Endothelial cell (in vitro differentiated cells): ENCODE results near the gene VIT. TPM values are rescaled to one million over a fixed set of nuclear protein-coding genes. Genes with fewer than 3 reads are reported as not detected.
A peak's percentile ranks its signal among the peaks of the same experiment; 100 is the strongest.

Experiments
- DNase-seq: peaks from one replicate; pipeline ENCODE4 v3.0.0; 2021; ENCODE audit warnings: low spot score
- H3K27ac Mint-ChIP-seq: one replicate; pipeline ENCODE4 v1.8.0; 2021; ENCODE audit warnings: mixed read lengths, inconsistent platforms; ENCODE audit not compliant: unreplicated experiment
- H3K27me3 Mint-ChIP-seq: one replicate; pipeline ENCODE4 v1.8.0; 2021; ENCODE audit warnings: mild to moderate bottlenecking, moderate library complexity, mixed read lengths, inconsistent platforms; ENCODE audit not compliant: unreplicated experiment
- H3K36me3 Mint-ChIP-seq: one replicate; pipeline ENCODE4 v1.8.0; 2021; ENCODE audit warnings: mild to moderate bottlenecking, low read depth, mixed read lengths, inconsistent platforms; ENCODE audit not compliant: unreplicated experiment
- H3K4me1 Mint-ChIP-seq: one replicate; pipeline ENCODE4 v1.8.0; 2021; ENCODE audit warnings: mild to moderate bottlenecking, mixed read lengths, inconsistent platforms; ENCODE audit not compliant: unreplicated experiment
- H3K4me3 Mint-ChIP-seq: one replicate; pipeline ENCODE4 v1.8.0; 2021; ENCODE audit warnings: mild to moderate bottlenecking, mixed read lengths, inconsistent platforms; ENCODE audit not compliant: unreplicated experiment
- H3K9me3 Mint-ChIP-seq: one replicate; pipeline ENCODE4 v1.8.0; 2021; ENCODE audit warnings: mixed read lengths, inconsistent platforms; ENCODE audit not compliant: unreplicated experiment
- total RNA-seq: library from RNA; stranded (reverse); fragmentation: NEBNext Ultra II Directional; extraction: Animal tissue kit (Norgen Biotek cat#: 25700); gene quantifications from one replicate; pipeline ENCODE4 v1.2.1, GENCODE V29; 2021; ENCODE audit not compliant: unreplicated experiment
- TF ChIP-seq, protein P1 (sequence below): fragments of 200-600 bp; sonication (generic); IDR thresholded peaks from one replicate; pipeline ENCODE4 v1.5.0; 2021; ENCODE audit warnings: antibody characterized with exemption; ENCODE audit not compliant: unreplicated experiment

Gene VIT
- total RNA-seq, 1 donor from 2014 or later, result 3.6 TPM

DNA sequence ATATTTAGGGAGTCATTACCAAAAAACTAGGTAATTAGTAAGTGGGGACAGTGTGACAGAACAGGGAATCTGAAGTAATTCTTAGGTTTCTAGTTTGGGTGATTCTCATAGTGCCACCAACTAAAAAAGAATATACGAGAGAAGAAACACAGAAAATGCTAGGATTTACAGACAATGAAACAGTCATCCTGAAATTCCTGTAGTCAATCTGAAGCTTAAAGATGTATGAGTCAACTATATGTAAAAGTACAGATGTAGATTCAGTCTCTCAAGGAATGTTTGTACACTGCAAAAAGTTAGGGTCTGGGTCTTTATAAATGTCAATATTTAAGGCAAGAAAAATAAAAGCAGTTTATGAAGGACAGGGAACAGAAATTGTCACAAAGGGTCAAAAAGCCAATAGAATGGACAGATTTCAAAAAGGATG is 162.9 kb downstream of the VIT start:
- no peaks in the 10 kb centered on the region for H3K9me3 Mint-ChIP-seq
- peaks cover 35% of the 10 kb centered on the region for H3K36me3 Mint-ChIP-seq

DNA sequence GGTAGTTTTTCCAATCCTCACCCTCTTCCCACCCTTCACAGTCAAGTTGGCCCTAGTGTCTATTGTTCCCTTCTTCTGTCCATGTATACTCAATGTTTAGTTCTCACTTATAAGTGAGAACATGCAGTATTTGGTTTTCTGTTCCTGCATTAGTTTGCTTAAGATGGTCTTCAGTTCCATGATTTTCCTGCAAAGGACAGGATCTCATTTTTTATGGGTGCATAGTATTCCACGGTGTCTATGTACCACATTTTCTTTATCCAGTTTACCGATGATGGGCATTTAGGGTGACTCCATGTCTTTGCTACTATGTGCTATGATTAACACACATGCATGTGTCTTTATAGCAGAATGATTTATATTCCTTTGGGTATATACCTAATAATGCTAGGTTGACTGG is 165.4 kb downstream of the VIT start:
- no peaks in the 10 kb centered on the region for H3K9me3 Mint-ChIP-seq
- H3K36me3 Mint-ChIP-seq, result peaks cover 40% of the 10 kb centered on the region
- DNase-seq, result no peak
- H3K27ac Mint-ChIP-seq, result no peak overlapping the region
- no peak overlapping the region for H3K4me3 Mint-ChIP-seq
- TF ChIP-seq, protein P1, sequence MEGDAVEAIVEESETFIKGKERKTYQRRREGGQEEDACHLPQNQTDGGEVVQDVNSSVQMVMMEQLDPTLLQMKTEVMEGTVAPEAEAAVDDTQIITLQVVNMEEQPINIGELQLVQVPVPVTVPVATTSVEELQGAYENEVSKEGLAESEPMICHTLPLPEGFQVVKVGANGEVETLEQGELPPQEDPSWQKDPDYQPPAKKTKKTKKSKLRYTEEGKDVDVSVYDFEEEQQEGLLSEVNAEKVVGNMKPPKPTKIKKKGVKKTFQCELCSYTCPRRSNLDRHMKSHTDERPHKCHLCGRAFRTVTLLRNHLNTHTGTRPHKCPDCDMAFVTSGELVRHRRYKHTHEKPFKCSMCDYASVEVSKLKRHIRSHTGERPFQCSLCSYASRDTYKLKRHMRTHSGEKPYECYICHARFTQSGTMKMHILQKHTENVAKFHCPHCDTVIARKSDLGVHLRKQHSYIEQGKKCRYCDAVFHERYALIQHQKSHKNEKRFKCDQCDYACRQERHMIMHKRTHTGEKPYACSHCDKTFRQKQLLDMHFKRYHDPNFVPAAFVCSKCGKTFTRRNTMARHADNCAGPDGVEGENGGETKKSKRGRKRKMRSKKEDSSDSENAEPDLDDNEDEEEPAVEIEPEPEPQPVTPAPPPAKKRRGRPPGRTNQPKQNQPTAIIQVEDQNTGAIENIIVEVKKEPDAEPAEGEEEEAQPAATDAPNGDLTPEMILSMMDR, result no peak
- H3K27me3 Mint-ChIP-seq, result no peaks in the 10 kb centered on the region
- H3K4me1 Mint-ChIP-seq, result peaks cover 11% of the 10 kb centered on the region

More for the DNA sequence above, 162.9 kb downstream of the VIT start:
- Mint-ChIP-seq H3K27ac (peak overlapping the region; percentile 20), H3K4me1 (peaks cover 12% of the 10 kb centered on the region), H3K27me3 (no peaks in the 10 kb centered on the region), H3K4me3 (no peak overlapping the region)
- DNase-seq, result no peak
- TF ChIP-seq, protein P1, result no peak

Other genes with a start within 250 kb of the VIT start
- 40.8 TPM for gene FEZ2, start 98.5 kb upstream of the VIT start, total RNA-seq